SK-N-SH (cell line): ENCODE data around the gene MMP24OS. TPM values are rescaled to one million over a fixed set of nuclear protein-coding genes. Genes with fewer than 3 reads are reported as not detected.
A peak's percentile ranks its signal among the peaks of the same experiment; 100 is the strongest.

ENCODE experiments used
- CTCF ChIA-PET: fragments of 300-600, 350-600 bp; formaldehyde crosslinking; extraction: SDS; loops from one replicate; lab custom pipeline; 2021; lab: Yijun Ruan, JAX
- POLR2A ChIA-PET: fragments of 350-600 bp; sonication (Branson Sonifier 250); formaldehyde crosslinking; extraction: SDS; loops from one replicate; lab custom pipeline; 2020; ENCODE audit warnings: antibody characterized with exemption, inconsistent platforms; lab: Yijun Ruan, JAX
- DNase-seq: peaks from one replicate; pipeline ENCODE4 v3.0.0; 2012
- H2AFZ ChIP-seq: fragments of 200-600 bp; sonication (generic); 2 replicates; pipeline ENCODE4 v1.8.1; 2016; ENCODE audit warnings: antibody characterized with exemption, mild to moderate bottlenecking, low read depth
- H3F3A ChIP-seq: fragments of 200-600 bp; sonication (generic); replicated peaks from 2 replicates; pipeline ENCODE3; 2016; ENCODE audit warnings: antibody characterized with exemption, mild to moderate bottlenecking; ENCODE audit not compliant: insufficient read depth
- H3K27ac ChIP-seq, 2 experiments: fragments of 200-500 bp in 1 of 2; fragments of 200-600 bp in 1 of 2; sonication (Bioruptor generic) in 1 of 2; sonication (generic), shearing (Covaris generic) in 1 of 2; 2 replicates each; pipeline versions ENCODE4 v1.5.1 to v1.6.1; 2014 to 2016; ENCODE audit warnings: low read depth in 2 of 2, inconsistent platforms in 1 of 2, low read length in 1 of 2, mild to moderate bottlenecking in 1 of 2, mixed read lengths in 1 of 2
- H3K27me3 ChIP-seq: fragments of 200-600 bp; sonication (generic), shearing (Covaris generic); 2 replicates; pipeline ENCODE4 v1.6.1; 2016; ENCODE audit warnings: mixed run types; ENCODE audit not compliant: insufficient read depth
- H3K36me3 ChIP-seq, 2 experiments: fragments of 200-500 bp in 1 of 2; fragments of 200-600 bp in 1 of 2; sonication (Bioruptor generic) in 1 of 2; sonication (generic) in 1 of 2; replicated peaks in 1 of 2; 2 replicates each; pipeline versions ENCODE3 to v1.5.1; 2014 to 2016; ENCODE audit warnings: low read length in 1 of 2, mild to moderate bottlenecking in 1 of 2; ENCODE audit not compliant: insufficient read depth in 2 of 2, control insufficient read depth in 1 of 2
- H3K4me1 ChIP-seq, 2 experiments: fragments of 200-500 bp in 1 of 2; fragments of 200-600 bp in 1 of 2; sonication (Bioruptor generic) in 1 of 2; sonication (generic), shearing (Covaris generic) in 1 of 2; 2 replicates each; pipeline versions ENCODE4 v1.5.1 to v1.6.1; 2014 to 2016; ENCODE audit warnings: low read depth in 1 of 2, low read length in 1 of 2, mixed run types in 1 of 2; ENCODE audit not compliant: insufficient read depth in 2 of 2, control insufficient read depth in 1 of 2
- H3K4me2 ChIP-seq: fragments of 200-600 bp; sonication (generic), shearing (Covaris generic); 2 replicates; pipeline ENCODE4 v1.6.1; 2017; ENCODE audit warnings: mixed run types
- H3K4me3 ChIP-seq, 2 experiments: fragments of 200-500 bp in 1 of 2; fragments of 200-600 bp in 1 of 2; sonication (Bioruptor generic) in 1 of 2; sonication (generic), shearing (Covaris generic) in 1 of 2; 2 replicates each; pipeline versions ENCODE4 v1.5.1 to v1.8.1; 2014 to 2016; ENCODE audit warnings: low read depth in 2 of 2, inconsistent platforms in 1 of 2, low read length in 1 of 2, mild to moderate bottlenecking in 1 of 2, mixed read lengths in 1 of 2, moderate library complexity in 1 of 2
- H3K79me2 ChIP-seq: fragments of 200-600 bp; sonication (generic); 2 replicates; pipeline ENCODE4 v1.8.1; 2017; ENCODE audit warnings: mild to moderate bottlenecking; ENCODE audit not compliant: insufficient read depth
- H3K9ac ChIP-seq: fragments of 200-600 bp; sonication (generic); 2 replicates; pipeline ENCODE4 v1.6.1; 2017; ENCODE audit warnings: mixed run types
- H3K9me2 ChIP-seq: fragments of 200-600 bp; sonication (generic); 2 replicates; pipeline ENCODE4 v1.6.1; 2017; ENCODE audit warnings: mixed run types
- H3K9me3 ChIP-seq: fragments of 200-600 bp; sonication (generic); 2 replicates; pipeline ENCODE4 v1.6.1; 2017; ENCODE audit warnings: mixed run types, mild to moderate bottlenecking, moderate library complexity
- H4K20me1 ChIP-seq: fragments of 200-600 bp; sonication (generic); 2 replicates; pipeline ENCODE4 v1.6.1; 2017; ENCODE audit warnings: mild to moderate bottlenecking, mixed run types; ENCODE audit not compliant: insufficient read depth
- CHD2 ChIP-seq: fragments of 150-350 bp; IDR thresholded peaks from 2 replicates; pipeline ENCODE4 v1.6.1; 2018; ENCODE audit warnings: low read length; ENCODE audit not compliant: partially characterized antibody
- ELF1 ChIP-seq: IDR thresholded peaks from 2 replicates; pipeline ENCODE4 v1.4.0; 2012
- EP300 ChIP-seq, 2 experiments: IDR thresholded peaks; 2 replicates each; pipeline versions ENCODE4 v1.4.0 to v1.6.1; 2012; ENCODE audit warnings: borderline replicate concordance in 1 of 2, low read depth in 1 of 2, low read length in 1 of 2
- EZH2phosphoT487 ChIP-seq: fragments of 200-600 bp; sonication (generic); IDR thresholded peaks from 2 replicates; pipeline ENCODE4 v1.6.1; 2017; ENCODE audit warnings: low read depth, mixed run types, mild to moderate bottlenecking, antibody characterized with exemption, moderate library complexity, borderline replicate concordance
- FOSL2 ChIP-seq: IDR thresholded peaks from 2 replicates; pipeline ENCODE4 v1.4.0; 2012; ENCODE audit warnings: low read depth, mild to moderate bottlenecking, moderate library complexity, borderline replicate concordance
- IRF3 ChIP-seq: fragments of 150-350 bp; IDR thresholded peaks from 2 replicates; pipeline ENCODE4 v1.6.1; 2016; ENCODE audit warnings: mild to moderate bottlenecking, low read depth, low read length
- MEF2A ChIP-seq: IDR thresholded peaks from 2 replicates; pipeline ENCODE4 v1.4.0; 2012; ENCODE audit warnings: low read depth, borderline replicate concordance
- MXI1 ChIP-seq: IDR thresholded peaks from 2 replicates; pipeline ENCODE4 v1.6.1; 2012; ENCODE audit warnings: mild to moderate bottlenecking, low read depth, low read length, improper control_type of control experiment
- RAD21 ChIP-seq: IDR thresholded peaks from 2 replicates; pipeline ENCODE4 v1.6.1; 2012; ENCODE audit warnings: mild to moderate bottlenecking, low read length
- RCOR1 ChIP-seq: fragments of 150-350 bp; IDR thresholded peaks from 2 replicates; pipeline ENCODE4 v1.6.1; 2017; ENCODE audit warnings: antibody characterized with exemption, low read length
- TAF1 ChIP-seq: IDR thresholded peaks from 2 replicates; pipeline ENCODE4 v1.6.1; 2012; ENCODE audit warnings: low read depth, mild to moderate bottlenecking, low read length, moderate library complexity, borderline replicate concordance
- TCF12 ChIP-seq: IDR thresholded peaks from 2 replicates; pipeline ENCODE4 v1.4.0; 2012
- YY1 ChIP-seq: IDR thresholded peaks from 2 replicates; pipeline ENCODE4 v1.4.0; 2012; ENCODE audit warnings: low read depth, mild to moderate bottlenecking
- WGBS: methylation state at CpG from one replicate; pipeline ENCODE4 v1.1.6; 2017; ENCODE audit warnings: low lambda C conversion rate; 5-methylcytosine and 5-hydroxymethylcytosine counted together
- polyA plus RNA-seq, 3 experiments: library from polyadenylated mRNA; depleted of rRNA; stranded (reverse); fragments of >200 nt; gene quantifications; 2 replicates each; pipeline ENCODE4 v1.2.3, GENCODE V29; 2012
- TF ChIP-seq, protein P1 (sequence below): IDR thresholded peaks from 2 replicates; pipeline ENCODE4 v1.4.0; 2012; ENCODE audit warnings: low read depth, borderline replicate concordance

The MMP24OS gene
- polyA plus RNA-seq, 1 of the 3 experiments (the other 2 are of a cell fraction) = 53.1 TPM

- no peaks in the 10 kb centered on the region for H3K79me2 ChIP-seq
- no peak overlapping the region for H3K4me2 ChIP-seq
- H3K9me3 ChIP-seq = no peaks in the 10 kb centered on the region
- no peak overlapping the region for H3K4me3 ChIP-seq
- H3F3A ChIP-seq = no peaks in the 10 kb centered on the region
- H3K9me2 ChIP-seq = no peaks in the 10 kb centered on the region
- no peak overlapping the region for H2AFZ ChIP-seq
- H3K9ac ChIP-seq = no peak overlapping the region
- POLR2A ChIA-PET = interaction anchor here (1.4 kb wide), 1 partner anchor 164 kb away, joined by 4 read pairs; the partner anchor contains the start of gene CEP250
- no peaks in the 10 kb centered on the region for H3K27me3 ChIP-seq
- TF ChIP-seq, protein P1, sequence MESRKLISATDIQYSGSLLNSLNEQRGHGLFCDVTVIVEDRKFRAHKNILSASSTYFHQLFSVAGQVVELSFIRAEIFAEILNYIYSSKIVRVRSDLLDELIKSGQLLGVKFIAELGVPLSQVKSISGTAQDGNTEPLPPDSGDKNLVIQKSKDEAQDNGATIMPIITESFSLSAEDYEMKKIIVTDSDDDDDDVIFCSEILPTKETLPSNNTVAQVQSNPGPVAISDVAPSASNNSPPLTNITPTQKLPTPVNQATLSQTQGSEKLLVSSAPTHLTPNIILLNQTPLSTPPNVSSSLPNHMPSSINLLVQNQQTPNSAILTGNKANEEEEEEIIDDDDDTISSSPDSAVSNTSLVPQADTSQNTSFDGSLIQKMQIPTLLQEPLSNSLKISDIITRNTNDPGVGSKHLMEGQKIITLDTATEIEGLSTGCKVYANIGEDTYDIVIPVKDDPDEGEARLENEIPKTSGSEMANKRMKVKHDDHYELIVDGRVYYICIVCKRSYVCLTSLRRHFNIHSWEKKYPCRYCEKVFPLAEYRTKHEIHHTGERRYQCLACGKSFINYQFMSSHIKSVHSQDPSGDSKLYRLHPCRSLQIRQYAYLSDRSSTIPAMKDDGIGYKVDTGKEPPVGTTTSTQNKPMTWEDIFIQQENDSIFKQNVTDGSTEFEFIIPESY = no peak
- no peak for TF ChIP-seq YY1
- no peak for TF ChIP-seq RCOR1
- TF ChIP-seq MXI1 = no peak
- no peak for TF ChIP-seq ELF1
- TF ChIP-seq IRF3 = no peak
- TF ChIP-seq EZH2phosphoT487 = no peak
- no peak for TF ChIP-seq MEF2A
- no peak for TF ChIP-seq TAF1
- TF ChIP-seq TCF12 = no peak
- TF ChIP-seq RAD21 = no peak
- no peak for TF ChIP-seq FOSL2
- TF ChIP-seq CHD2 = no peak
- TF ChIP-seq EP300 (IDR thresholded peaks at IDR 0.05; ENCODE audit: borderline replicate concordance in 1 of 2, low read depth in 1 of 2, low read length in 1 of 2) = no peak
- no peak for DNase-seq
- no peaks in the 10 kb centered on the region for H3K36me3 ChIP-seq
- 74% methylated on average over 7 of the region's 7 CpGs for WGBS
- no peaks in the 10 kb centered on the region for H4K20me1 ChIP-seq
- CTCF ChIA-PET = interaction anchor here (0.7 to 3.3 kb wide), 4 partner anchors 11 to 32 kb away, joined by 3 to 28 read pairs (median 4); no protein-coding TSS in a partner anchor
- H3K4me1 ChIP-seq = peaks cover 0 to 21% of the 10 kb centered on the region in 2 experiments; a peak in 1 of 4 replicates
- H3K27ac ChIP-seq = peak overlapping the region in 1 of 2 experiments; percentile 83; a peak in 2 of 4 replicates
These were observed 13.0 kb upstream of the MMP24OS start for GRCh38 chr20:35290887-35291417.
